ENCODE data around the gene EML6.

DNA sequence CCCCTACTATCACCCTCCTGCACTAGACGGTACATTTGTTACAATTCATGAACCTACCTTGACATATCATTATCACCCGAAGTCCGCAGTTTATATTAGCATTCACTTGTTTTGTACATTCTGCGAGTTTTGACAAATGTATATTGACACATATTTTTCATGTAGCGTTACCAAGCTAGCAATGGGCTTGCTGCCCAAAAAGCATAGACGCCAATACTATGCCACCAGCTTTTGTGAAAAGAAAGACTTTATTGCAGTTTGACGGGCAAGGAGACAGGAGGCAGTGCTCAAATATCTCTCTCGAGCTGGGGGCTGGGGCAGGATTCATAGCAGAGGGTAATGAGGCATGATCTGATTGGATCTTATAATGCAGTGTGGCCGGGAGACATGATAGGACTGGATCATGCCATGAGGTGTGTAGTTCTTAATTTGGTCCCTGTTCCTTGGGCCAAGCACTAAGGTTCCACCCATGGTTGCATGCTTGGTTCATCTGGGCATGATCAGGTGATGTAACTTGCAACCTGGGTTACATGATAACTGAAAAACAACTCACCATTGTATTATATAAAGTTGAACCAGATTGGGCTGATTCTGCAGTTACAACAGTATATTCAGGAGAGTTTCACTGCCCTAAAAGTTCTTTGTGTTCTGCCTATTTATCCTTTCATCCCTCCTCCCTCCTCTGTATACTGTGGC is 164.5 kb downstream of the EML6 start:
- TF ChIP-seq EP300 (IDR thresholded peaks at IDR 0.05): no peak
- TF ChIP-seq, protein P1, sequence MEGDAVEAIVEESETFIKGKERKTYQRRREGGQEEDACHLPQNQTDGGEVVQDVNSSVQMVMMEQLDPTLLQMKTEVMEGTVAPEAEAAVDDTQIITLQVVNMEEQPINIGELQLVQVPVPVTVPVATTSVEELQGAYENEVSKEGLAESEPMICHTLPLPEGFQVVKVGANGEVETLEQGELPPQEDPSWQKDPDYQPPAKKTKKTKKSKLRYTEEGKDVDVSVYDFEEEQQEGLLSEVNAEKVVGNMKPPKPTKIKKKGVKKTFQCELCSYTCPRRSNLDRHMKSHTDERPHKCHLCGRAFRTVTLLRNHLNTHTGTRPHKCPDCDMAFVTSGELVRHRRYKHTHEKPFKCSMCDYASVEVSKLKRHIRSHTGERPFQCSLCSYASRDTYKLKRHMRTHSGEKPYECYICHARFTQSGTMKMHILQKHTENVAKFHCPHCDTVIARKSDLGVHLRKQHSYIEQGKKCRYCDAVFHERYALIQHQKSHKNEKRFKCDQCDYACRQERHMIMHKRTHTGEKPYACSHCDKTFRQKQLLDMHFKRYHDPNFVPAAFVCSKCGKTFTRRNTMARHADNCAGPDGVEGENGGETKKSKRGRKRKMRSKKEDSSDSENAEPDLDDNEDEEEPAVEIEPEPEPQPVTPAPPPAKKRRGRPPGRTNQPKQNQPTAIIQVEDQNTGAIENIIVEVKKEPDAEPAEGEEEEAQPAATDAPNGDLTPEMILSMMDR (IDR thresholded peaks at IDR 0.05): no peak
